Measurements from ENCODE around the gene ERVFRD-1.

ERVFRD-1 gene

GRCh38 chr6:11126876-11127275, 15.4 kb upstream of the ERVFRD-1 start:
- no peak for TF ChIP-seq CTCF (IDR thresholded peaks at IDR 0.05)

- TF ChIP-seq CTCF (IDR thresholded peaks at IDR 0.05): no peak
These were observed 12.5 kb upstream of the ERVFRD-1 start for GRCh38 chr6:11123978-11124377.

DNA sequence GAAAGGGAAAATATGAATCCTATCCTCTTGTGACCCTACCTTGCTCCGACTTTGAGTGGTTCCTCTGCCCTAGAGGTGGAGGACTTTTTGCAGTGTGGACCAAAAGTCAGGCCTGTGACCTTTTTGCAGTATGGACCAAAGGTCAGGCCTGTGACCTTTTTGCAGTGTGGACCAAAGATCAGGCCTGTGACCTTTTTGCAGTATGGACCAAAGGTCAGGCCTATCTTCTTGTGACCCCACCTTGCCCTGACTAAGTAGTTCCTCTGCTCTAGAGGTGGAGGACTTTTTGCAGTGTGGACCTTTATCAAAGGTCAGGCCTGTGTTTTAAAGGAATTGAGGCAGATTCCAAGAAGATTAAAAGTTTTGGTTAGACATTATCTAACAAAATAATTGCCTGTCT, 10.9 kb upstream of the ERVFRD-1 start:
- TF ChIP-seq CTCF (IDR thresholded peaks at IDR 0.05): no peak

GRCh38 chr6:11121851-11122250, 10.3 kb upstream of the ERVFRD-1 start:
- TF ChIP-seq CTCF (IDR thresholded peaks at IDR 0.05): no peak

- TF ChIP-seq CTCF (IDR thresholded peaks at IDR 0.05): no peak
These were observed 8.9 kb upstream of the ERVFRD-1 start for GRCh38 chr6:11120271-11121005.

- no peak for TF ChIP-seq CTCF (IDR thresholded peaks at IDR 0.05)
These were observed 1.5 kb upstream of the ERVFRD-1 start for GRCh38 chr6:11113038-11113437.

GRCh38 chr6:11111769-11112437, 378 bp upstream of the ERVFRD-1 start:
- TF ChIP-seq CTCF (IDR thresholded peaks at IDR 0.05): no peak

Measured in LNCAP (cell line).